Mesenteric fat pad (tissue), 1 donor: ENCODE results near the gene DHH. TPM values are rescaled to one million over a fixed set of nuclear protein-coding genes. Genes with fewer than 3 reads are reported as not detected.
"Not testable (repeated sequence)": the region's sequence is repeated elsewhere in the genome, so short reads cannot be mapped to it uniquely, and the experiment has no call there.

Source experiments
- DNase-seq: peaks from one replicate; pipeline ENCODE4 v3.0.0-alpha.2; 2020; ENCODE audit warnings: low spot score
- long read RNA-seq: library from polyadenylated mRNA; unstranded; transcript quantifications from one replicate; pipeline ENCODE4 v2.0.0, GENCODE V29; 2020
- total RNA-seq: library from RNA; stranded (reverse); fragmentation: NEBNext Ultra II Directional; extraction: Animal tissue kit (Norgen Biotek cat#: 25700); gene quantifications from one replicate; pipeline ENCODE4 v1.2.1, GENCODE V29; 2021
- donor health status: DM: yes; HTN: yes; CAD: no.

Gene DHH
- total RNA-seq: 1.5 TPM
- long read RNA-seq, partial matches to known transcripts: 0 of 2 reads
- long read RNA-seq, other reads (novel, unspliced or antisense): 2 of 2 reads

- DNase-seq: no peak
Measured at GRCh38 chr12:49094160-49094974, at the start of gene DHH. TSS of gene DHH (minus strand) at chr12:49094801. CDS start at chr12:49094512, 289 bp downstream.

GRCh38 chr12:49144384-49144783 is 49.8 kb upstream of the DHH start:
- peak; percentile 1 for DNase-seq

GRCh38 chr12:49138999-49139398 is 44.4 kb upstream of the DHH start:
- DNase-seq: no peak

GRCh38 chr12:49138587-49138986 is 44.0 kb upstream of the DHH start:
- DNase-seq: no peak

GRCh38 chr12:49137476-49137875 is 42.9 kb upstream of the DHH start:
- DNase-seq: no peak

GRCh38 chr12:49136997-49137396 is 42.4 kb upstream of the DHH start:
- DNase-seq: not testable (repeated sequence)

- no peak for DNase-seq
Measured at GRCh38 chr12:49133590-49133989, 39.0 kb upstream of the DHH start.

- DNase-seq: no peak
Measured at GRCh38 chr12:49133014-49133413, 38.4 kb upstream of the DHH start.

- DNase-seq: no peak
Measured at GRCh38 chr12:49131894-49132461, 37.4 kb upstream of the DHH start.

- peak; percentile 97 for DNase-seq
Measured at GRCh38 chr12:49131051-49131893, 36.7 kb upstream of the DHH start, which contains the start of gene TUBA1B. TSS of gene TUBA1B (minus strand) at chr12:49131395. CDS start at chr12:49131300, 95 bp downstream.

- peak; percentile 98 for DNase-seq
Measured at GRCh38 chr12:49130151-49131050, 35.8 kb upstream of the DHH start.

- no peak for DNase-seq
Measured at GRCh38 chr12:49129332-49130150, 34.9 kb upstream of the DHH start.

GRCh38 chr12:49127971-49128370 is 33.4 kb upstream of the DHH start:
- DNase-seq: not testable (repeated sequence)

- DNase-seq: no peak
Measured at GRCh38 chr12:49126852-49127763, 32.5 kb upstream of the DHH start.

- no peak for DNase-seq
Measured at GRCh38 chr12:49121047-49121696, 26.6 kb upstream of the DHH start.

- no peak for DNase-seq
Measured at GRCh38 chr12:49111206-49111605, 16.6 kb upstream of the DHH start.

GRCh38 chr12:49110464-49111155 is 16.0 kb upstream of the DHH start, which contains the start of gene LMBR1L:
TSS of gene LMBR1L (minus strand) at chr12:49110847. CDS start at chr12:49110555, 292 bp downstream.
- DNase-seq: peak; percentile 96
